HUES6 (cell line): ENCODE results near the gene H1-8.

ENCODE experiments used
- H3K27ac ChIP-seq: 2 replicates; pipeline ENCODE4 v1.7.0; 2013; ENCODE audit warnings: low read depth, mild to moderate bottlenecking, low read length, inconsistent platforms
- H3K27me3 ChIP-seq: 2 replicates; pipeline ENCODE4 v1.6.1; 2013; ENCODE audit warnings: low read length; ENCODE audit not compliant: control insufficient read depth, insufficient read depth
- H3K36me3 ChIP-seq: 2 replicates; pipeline ENCODE4 v1.6.1; 2013; ENCODE audit warnings: low read length; ENCODE audit not compliant: control insufficient read depth, insufficient read depth
- H3K4me1 ChIP-seq: 2 replicates; pipeline ENCODE4 v1.6.1; 2013; ENCODE audit warnings: low read length; ENCODE audit not compliant: control insufficient read depth, insufficient read depth
- H3K4me3 ChIP-seq: 2 replicates; pipeline ENCODE4 v1.5.1; 2013; ENCODE audit warnings: low read depth, low read length
- H3K9ac ChIP-seq: one replicate; pipeline ENCODE4 v1.6.1; 2013; ENCODE audit warnings: mild to moderate bottlenecking, low read length
- H3K9me3 ChIP-seq: 2 replicates; pipeline ENCODE4 v1.6.1; 2013; ENCODE audit warnings: low read depth, low read length; ENCODE audit not compliant: control insufficient read depth, insufficient read depth

Gene H1-8

GRCh38 chr3:129549006-129549800 is 6.2 kb downstream of the H1-8 start:
- H3K27me3 ChIP-seq, result no peaks in the 10 kb centered on the region
- H3K36me3 ChIP-seq, result no peaks in the 10 kb centered on the region; the same call in 1 of the 2 replicates
- H3K4me3 ChIP-seq, result no peak overlapping the region
- H3K4me1 ChIP-seq, result peaks cover 15% of the 10 kb centered on the region; the same call in 1 of the 2 replicates
- no peak overlapping the region for H3K27ac ChIP-seq
- no peaks in the 10 kb centered on the region for H3K9me3 ChIP-seq
- H3K9ac ChIP-seq, result no peak overlapping the region

DNA sequence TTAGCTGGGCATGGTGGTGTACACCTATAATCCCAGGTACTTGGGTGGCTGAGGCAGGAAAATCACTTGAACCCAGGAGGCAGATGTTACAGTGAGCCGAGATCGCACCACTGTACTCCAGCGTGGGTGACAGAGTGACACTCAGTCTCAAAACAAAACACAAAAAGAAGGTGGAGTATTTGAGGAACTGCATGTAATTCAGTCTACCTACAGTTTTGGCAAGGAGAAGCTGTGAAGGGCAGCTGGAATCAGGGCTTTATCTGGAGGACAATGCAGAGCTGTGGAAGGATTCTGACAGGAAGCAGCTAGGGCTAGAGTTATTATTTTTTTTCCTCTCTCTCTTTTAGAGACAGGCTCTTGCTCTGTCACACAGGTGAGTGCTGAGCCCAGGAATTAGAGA is 6.8 kb downstream of the H1-8 start:
- no peak overlapping the region for H3K4me3 ChIP-seq
- H3K27ac ChIP-seq, result no peak overlapping the region
- no peak overlapping the region for H3K9ac ChIP-seq
- H3K9me3 ChIP-seq, result no peaks in the 10 kb centered on the region
- H3K4me1 ChIP-seq, result peaks cover 19% of the 10 kb centered on the region; the same call in 1 of the 2 replicates
- no peaks in the 10 kb centered on the region; the same call in 1 of the 2 replicates for H3K36me3 ChIP-seq
- no peaks in the 10 kb centered on the region for H3K27me3 ChIP-seq

DNA sequence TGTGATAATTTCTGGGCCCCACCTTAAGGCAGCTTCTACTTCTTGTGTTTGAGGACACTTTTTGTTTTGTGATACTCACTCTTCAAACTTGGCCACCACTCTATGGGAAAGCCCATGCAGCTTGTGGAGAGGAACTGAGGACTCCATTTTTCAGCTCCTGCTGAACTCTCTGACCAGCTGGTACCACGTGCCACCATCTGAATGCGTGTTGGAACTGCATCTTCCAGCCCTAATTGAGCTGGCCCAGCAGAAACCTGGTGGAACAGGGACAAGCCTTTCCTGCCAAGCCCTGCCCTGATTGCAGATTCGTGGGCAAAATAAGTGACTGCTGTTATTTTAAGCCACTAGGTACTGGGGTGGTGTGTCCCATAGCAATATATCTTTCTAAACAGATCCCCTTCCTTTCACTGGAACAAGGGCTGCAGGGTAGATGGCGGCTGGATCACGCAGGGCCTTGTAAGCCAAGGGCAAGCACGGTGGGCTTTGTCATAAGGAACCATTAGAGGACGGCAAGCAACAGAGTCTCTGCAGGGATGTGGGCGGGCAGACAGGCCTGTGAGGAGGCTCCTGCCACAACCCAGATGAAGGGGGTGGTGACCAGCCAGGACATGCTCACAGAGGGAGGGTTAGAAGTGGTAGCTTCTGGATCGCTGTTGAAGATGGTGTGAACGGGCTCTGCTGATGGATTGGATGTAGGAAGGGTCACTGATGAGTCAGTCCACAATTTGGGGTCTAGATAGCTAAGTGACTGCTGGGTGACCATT is 9.5 kb downstream of the H1-8 start:
- H3K36me3 ChIP-seq, result peaks cover 18% of the 10 kb centered on the region
- H3K27me3 ChIP-seq, result no peaks in the 10 kb centered on the region
- H3K27ac ChIP-seq, result no peak overlapping the region
- H3K4me1 ChIP-seq, result peaks cover 25% of the 10 kb centered on the region; the same call in 1 of the 2 replicates
- H3K9me3 ChIP-seq, result no peaks in the 10 kb centered on the region
- no peak overlapping the region for H3K4me3 ChIP-seq
- no peak overlapping the region for H3K9ac ChIP-seq

GRCh38 chr3:129553171-129553570 is 10.2 kb downstream of the H1-8 start:
- Histone ChIP-seq H3K27ac (no peak overlapping the region), H3K4me1 (peaks cover 26% of the 10 kb centered on the region; the same call in 1 of the 2 replicates), H3K4me3 (no peak overlapping the region), H3K9me3 (no peaks in the 10 kb centered on the region), H3K27me3 (no peaks in the 10 kb centered on the region), H3K36me3 (peaks cover 25% of the 10 kb centered on the region), H3K9ac (no peak overlapping the region)

DNA sequence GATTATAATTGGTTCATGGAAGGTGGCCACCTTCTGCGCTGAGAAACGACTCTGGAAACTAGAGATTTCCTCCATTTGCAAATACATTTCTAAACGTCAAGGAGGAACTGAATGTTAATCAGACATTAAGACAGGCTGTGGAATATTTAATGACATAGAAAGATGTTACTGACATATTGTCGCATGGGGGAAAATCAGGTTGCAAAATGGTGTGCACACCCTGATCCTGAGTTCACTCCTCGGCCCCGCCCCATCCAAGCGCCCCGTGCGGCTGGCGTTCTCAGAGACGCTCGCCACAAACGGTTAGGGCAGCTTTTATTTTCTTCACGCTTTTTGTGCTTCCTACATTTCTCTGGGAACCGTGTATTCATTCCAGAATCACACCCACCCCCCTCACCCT is 10.7 kb downstream of the H1-8 start:
- Histone ChIP-seq H3K9me3 (no peaks in the 10 kb centered on the region), H3K4me3 (no peak overlapping the region), H3K36me3 (peaks cover 30% of the 10 kb centered on the region), H3K4me1 (peaks cover 30% of the 10 kb centered on the region; the same call in 1 of the 2 replicates), H3K27me3 (no peaks in the 10 kb centered on the region), H3K9ac (no peak overlapping the region), H3K27ac (no peak overlapping the region)

- Histone ChIP-seq H3K4me1 (peaks cover 36% of the 10 kb centered on the region), H3K27me3 (no peaks in the 10 kb centered on the region), H3K9ac (no peak overlapping the region), H3K27ac (no peak overlapping the region), H3K4me3 (no peak overlapping the region), H3K9me3 (no peaks in the 10 kb centered on the region), H3K36me3 (peaks cover 38% of the 10 kb centered on the region)
These were observed 11.6 kb downstream of the H1-8 start for GRCh38 chr3:129554356-129555152.

DNA sequence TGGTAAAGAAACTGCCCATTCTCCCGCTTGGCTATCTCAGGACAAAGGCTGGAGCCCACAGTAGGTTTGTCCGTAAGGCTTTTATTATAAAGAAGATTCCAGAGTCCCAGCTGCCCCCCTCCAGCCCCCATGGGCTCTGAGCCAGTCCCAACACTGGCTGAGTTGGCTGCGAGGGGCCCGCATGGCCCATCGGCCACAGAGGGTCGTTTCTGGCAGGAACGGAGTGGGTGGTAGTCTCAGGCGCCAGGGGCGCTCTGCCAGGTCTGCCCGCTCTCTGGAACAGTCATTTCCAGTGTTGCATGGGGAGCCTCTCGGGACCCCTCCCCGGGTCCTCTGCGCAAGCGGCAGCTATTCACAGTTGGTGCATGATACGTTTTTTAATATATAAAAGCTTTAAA is 12.2 kb downstream of the H1-8 start:
- Histone ChIP-seq H3K9ac (no peak overlapping the region), H3K4me3 (no peak overlapping the region), H3K4me1 (peaks cover 36% of the 10 kb centered on the region), H3K27me3 (no peaks in the 10 kb centered on the region), H3K9me3 (no peaks in the 10 kb centered on the region), H3K27ac (no peak overlapping the region), H3K36me3 (peaks cover 44% of the 10 kb centered on the region)

- no peaks in the 10 kb centered on the region for H3K9me3 ChIP-seq
- H3K27me3 ChIP-seq, result no peaks in the 10 kb centered on the region
- H3K4me1 ChIP-seq, result peaks cover 39% of the 10 kb centered on the region
- no peak overlapping the region for H3K27ac ChIP-seq
- no peak overlapping the region for H3K9ac ChIP-seq
- no peak overlapping the region for H3K4me3 ChIP-seq
- H3K36me3 ChIP-seq, result peaks cover 47% of the 10 kb centered on the region
These were observed 12.8 kb downstream of the H1-8 start for GRCh38 chr3:129555616-129556357.

DNA sequence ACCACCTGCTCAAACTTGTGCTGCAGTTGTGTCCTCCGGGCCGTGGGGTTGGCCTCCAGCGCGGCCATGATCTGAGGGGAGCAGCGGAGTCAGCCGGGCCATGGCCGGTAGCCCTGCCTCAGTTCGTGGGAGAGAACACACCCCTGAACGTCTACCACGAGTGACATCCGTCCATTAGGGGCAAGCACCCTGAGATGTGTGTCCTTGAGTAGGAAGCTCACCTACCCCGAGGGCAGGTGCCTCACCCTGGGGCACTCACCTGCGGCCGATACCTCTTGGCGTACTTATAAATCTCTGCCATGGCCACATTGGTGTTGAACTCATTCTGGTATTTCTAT is 13.4 kb downstream of the H1-8 start:
- no peak overlapping the region for H3K9ac ChIP-seq
- H3K36me3 ChIP-seq, result peaks cover 47% of the 10 kb centered on the region
- H3K27ac ChIP-seq, result no peak overlapping the region
- peaks cover 43% of the 10 kb centered on the region for H3K4me1 ChIP-seq
- H3K27me3 ChIP-seq, result no peaks in the 10 kb centered on the region
- H3K9me3 ChIP-seq, result no peaks in the 10 kb centered on the region
- no peak overlapping the region for H3K4me3 ChIP-seq

DNA sequence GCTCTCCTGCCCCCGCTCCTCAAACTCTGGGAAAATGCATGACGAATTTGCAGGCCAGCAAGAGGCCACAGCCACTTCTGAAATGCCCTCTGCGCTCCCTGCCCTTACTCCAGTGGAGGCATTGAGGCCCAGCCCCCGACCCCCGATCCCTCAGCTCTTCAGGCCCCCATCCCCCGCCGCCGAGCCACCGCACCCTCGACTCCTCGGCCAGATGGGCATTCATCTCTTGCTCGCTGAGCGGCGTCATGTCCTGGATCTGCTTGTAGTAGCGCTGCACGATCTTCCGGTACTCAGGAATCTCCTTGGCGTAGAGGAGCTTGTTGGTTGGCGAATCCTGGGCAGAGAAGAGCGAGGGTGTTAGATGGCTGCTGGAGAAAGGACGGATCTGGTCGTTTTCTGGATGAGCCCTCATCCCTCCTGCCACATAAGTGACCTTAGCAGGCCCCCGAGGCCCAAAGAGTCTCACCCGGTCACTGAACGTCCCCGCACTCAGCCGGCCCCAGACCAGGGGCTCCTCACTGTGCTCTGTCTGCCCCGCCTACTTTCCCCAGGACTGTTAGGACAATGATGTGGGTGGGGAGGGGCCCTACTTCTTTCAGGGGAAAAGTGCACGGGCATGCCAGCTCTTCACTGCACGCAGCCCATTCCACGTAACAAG is 14.0 kb downstream of the H1-8 start:
- Histone ChIP-seq H3K27ac (no peak overlapping the region), H3K27me3 (no peaks in the 10 kb centered on the region), H3K4me1 (peaks cover 45% of the 10 kb centered on the region), H3K4me3 (no peak overlapping the region), H3K36me3 (peaks cover 51% of the 10 kb centered on the region), H3K9ac (no peak overlapping the region), H3K9me3 (no peaks in the 10 kb centered on the region)
